ENCODE measurements around the gene SP100. TPM values are rescaled to one million over a fixed set of nuclear protein-coding genes. Genes with fewer than 3 reads are reported as not detected.
A peak's percentile ranks its signal among the peaks of the same experiment; 100 is the strongest.

SP100 gene
- total and polyA plus RNA-seq, 2 of the 4 experiments (the other 2 are of a cell fraction) = 50.6 to 69.0 TPM

DNA sequence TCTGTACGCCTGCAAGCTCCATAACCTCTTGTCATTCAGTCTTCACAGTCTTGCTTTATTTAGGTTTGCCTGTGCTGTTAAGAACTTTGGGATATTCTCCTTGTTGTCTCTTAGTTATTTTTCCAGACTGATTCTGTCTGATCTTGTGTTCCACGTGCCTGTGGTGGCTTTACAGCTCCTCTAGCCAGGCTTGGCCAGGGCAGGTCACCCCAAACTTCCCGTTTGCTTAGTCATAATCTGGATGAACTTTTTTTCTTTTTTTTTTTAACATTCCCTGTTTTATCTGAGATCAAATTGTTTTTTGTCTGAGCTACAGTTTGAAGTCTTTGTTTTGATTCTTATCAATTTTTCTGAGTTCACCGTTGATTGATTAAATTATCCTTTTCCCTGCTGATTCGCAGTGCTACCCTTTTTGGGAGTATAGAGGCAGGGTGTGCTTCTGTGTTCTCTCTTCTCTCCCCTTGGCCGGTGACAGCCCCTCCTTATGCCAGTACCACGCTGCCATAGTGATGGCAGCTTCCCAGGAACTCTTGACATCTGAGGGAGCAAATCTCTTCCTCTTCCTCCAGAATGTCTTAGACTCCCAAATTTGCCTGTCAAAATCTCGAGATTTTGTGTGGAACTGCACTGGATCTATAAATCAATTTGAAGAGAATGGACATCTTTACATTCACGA is 2.5 kb downstream of the SP100 start:
- DNase-seq = peak; percentile 77
- CTCF ChIA-PET = interaction anchor here (0.6 to 0.7 kb wide), 3 partner anchors 96 to 652 kb away, joined by 3 to 5 read pairs (median 3); no protein-coding TSS in a partner anchor
- TF ChIP-seq NFE2L2 (IDR thresholded peaks at IDR 0.05; ENCODE audit: low read depth, low read length) (peak; percentile 31; the same call in 1 of the 2 replicates), CTCF (conservative IDR thresholded peaks at IDR 0.05; ENCODE audit: low read depth, low read length) (no peak), CEBPB (IDR thresholded peaks at IDR 0.05; ENCODE audit: low read depth, low read length) (no peak), MAFK (IDR thresholded peaks at IDR 0.05; ENCODE audit: low read depth, low read length) (no peak), FOS (IDR thresholded peaks at IDR 0.05; ENCODE audit: low read depth, low read length) (peak; percentile 38; the same call in 1 of the 2 replicates), RFX5 (IDR thresholded peaks at IDR 0.05; ENCODE audit: low read depth, low read length) (no peak), USF2 (IDR thresholded peaks at IDR 0.05; ENCODE audit: low read depth, low read length) (no peak; the same call in 1 of the 2 replicates), BHLHE40 (IDR thresholded peaks at IDR 0.05; ENCODE audit: low read depth, low read length) (peak; percentile 91), SMC3 (IDR thresholded peaks at IDR 0.05; ENCODE audit: low read depth, low read length) (no peak), MXI1 (IDR thresholded peaks at IDR 0.05; ENCODE audit: borderline replicate concordance, low read depth, low read length) (peak; percentile 85; the same call in 1 of the 2 replicates), POLR2A (IDR thresholded peaks at IDR 0.05; ENCODE audit: low read depth, low read length) (no peak)
- TF ChIP-seq, protein P1, sequence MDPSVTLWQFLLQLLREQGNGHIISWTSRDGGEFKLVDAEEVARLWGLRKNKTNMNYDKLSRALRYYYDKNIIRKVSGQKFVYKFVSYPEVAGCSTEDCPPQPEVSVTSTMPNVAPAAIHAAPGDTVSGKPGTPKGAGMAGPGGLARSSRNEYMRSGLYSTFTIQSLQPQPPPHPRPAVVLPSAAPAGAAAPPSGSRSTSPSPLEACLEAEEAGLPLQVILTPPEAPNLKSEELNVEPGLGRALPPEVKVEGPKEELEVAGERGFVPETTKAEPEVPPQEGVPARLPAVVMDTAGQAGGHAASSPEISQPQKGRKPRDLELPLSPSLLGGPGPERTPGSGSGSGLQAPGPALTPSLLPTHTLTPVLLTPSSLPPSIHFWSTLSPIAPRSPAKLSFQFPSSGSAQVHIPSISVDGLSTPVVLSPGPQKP (IDR thresholded peaks at IDR 0.05; ENCODE audit: borderline replicate concordance, low read depth, low read length) = no peak

More for the DNA sequence above, 2.5 kb downstream of the SP100 start:
- Histone ChIP-seq H3K27ac (ENCODE audit: insufficient read depth, low read length) (peak overlapping the region; percentile 32; the same call in 1 of the 2 replicates), H3K9me1 (ENCODE audit: insufficient read depth, low read length) (peaks cover 7% of the 10 kb centered on the region), H2BK120ac (ENCODE audit: low read depth, low read length) (peak overlapping the region; percentile 41; the same call in 1 of the 2 replicates), H3K9ac (ENCODE audit: low read depth, low read length) (peak overlapping the region; percentile 25; the same call in 1 of the 2 replicates), H2BK15ac (ENCODE audit: low read depth, low read length) (no peak overlapping the region; the same call in 2 of the 3 replicates), H2AFZ (replicated peaks; ENCODE audit: low read length, poor library complexity) (no peak overlapping the region), H3K56ac (ENCODE audit: extremely low read depth, insufficient read depth, low read length) (peak overlapping the region; percentile 11; the same call in 1 of the 2 replicates), H3K9me3 (ENCODE audit: control insufficient read depth, insufficient read depth, low read length) (no peaks in the 10 kb centered on the region), H2AK9ac (replicated peaks; ENCODE audit: low read depth, low read length, poor library complexity) (peak overlapping the region; percentile 83), H3K4me3 (ENCODE audit: insufficient read depth, low read depth, low read length) (peak overlapping the region; percentile 20; the same call in 1 of the 2 replicates), H3K23ac (ENCODE audit: low read depth, low read length) (peak overlapping the region; percentile 49), H4K5ac (ENCODE audit: low read depth, low read length) (peak overlapping the region; percentile 69), H3K4ac (ENCODE audit: low read depth, low read length) (peak overlapping the region; percentile 66; the same call in 1 of the 2 replicates), H2BK5ac (ENCODE audit: low read depth, low read length, poor library complexity, severe bottlenecking) (peak overlapping the region; percentile 49), H3K27me3 (ENCODE audit: control insufficient read depth, insufficient read depth, low read length) (no peaks in the 10 kb centered on the region), H3K4me1 (ENCODE audit: control insufficient read depth, insufficient read depth, low read length) (peaks cover 8% of the 10 kb centered on the region), H2AK5ac (ENCODE audit: low read depth, low read length) (peak overlapping the region; percentile 57), H3K14ac (replicated peaks; ENCODE audit: low read depth, low read length) (peak overlapping the region; percentile 83), H4K20me1 (ENCODE audit: insufficient read depth, low read length) (peaks cover 6% of the 10 kb centered on the region; the same call in 1 of the 2 replicates), H3K36me3 (ENCODE audit: control insufficient read depth, insufficient read depth, low read length) (no peaks in the 10 kb centered on the region), H3K4me2 (ENCODE audit: low read depth, low read length) (peak overlapping the region; percentile 89), H3K18ac (ENCODE audit: low read depth, low read length) (peak overlapping the region; percentile 50; the same call in 1 of the 2 replicates), H2BK20ac (ENCODE audit: low read depth, low read length) (0 out of 2 replicates have a peak overlapping the region, but pooled peaks have one; percentile 43), H4K8ac (ENCODE audit: low read depth in 2 of 2, low read length in 2 of 2) (peak overlapping the region in 1 of 2 experiments; percentile 26; a peak in 1 of 4 replicates), H4K91ac (ENCODE audit: insufficient read depth, low read depth, low read length) (peak overlapping the region; percentile 55; the same call in 1 of the 2 replicates), H3K79me1 (ENCODE audit: low read depth in 1 of 2, low read length in 2 of 2) (peaks cover 22 to 37% of the 10 kb centered on the region in 2 experiments)
- in situ Hi-C loops (cut with MboI; ENCODE audit: low sequenced_read_pairs) (loop anchor here (25.0 kb wide), 1 partner anchor 394 kb away; no protein-coding TSS in a partner anchor), intact Hi-C loops (cut with micrococcal nuclease) (loop anchor here (5.0 to 10.0 kb wide), 4 partner anchors 204 to 394 kb away; partner anchors contain the start of genes CAB39 and SP110), dilution Hi-C loops (cut with HindIII; ENCODE audit: low sequenced_read_pairs, unreplicated experiment) (no loop called here)
- peak; percentile 9; the same call in 1 of the 2 replicates for ATAC-seq (ENCODE audit: low read depth)
- POLR2A ChIA-PET (ENCODE audit: unreplicated experiment) = interaction anchor here (0.6 to 0.7 kb wide), 2 partner anchors 133 to 1209 kb away, joined by 3 read pairs; no protein-coding TSS in a partner anchor
- TSS peak; percentile 34 for BruUV-seq (replicated peaks)
- WGBS, 2 experiments (ENCODE audit: extremely low coverage in 2 of 2, insufficient read length in 1 of 2) = no CpG with 5 or more reads among the region's 9 CpGs
